Keratinocyte (primary cell): ENCODE data around the gene PSD2.

Source experiments
- EZH2 ChIP-seq: IDR thresholded peaks from one replicate; pipeline ENCODE4 v1.6.1; 2012; ENCODE audit warnings: inconsistent platforms, mild to moderate bottlenecking, low read length, moderate library complexity
- TF ChIP-seq, protein P1 (sequence below), 3 experiments: IDR thresholded peaks in 1 of 3; conservative IDR thresholded peaks in 1 of 3; optimal IDR thresholded peaks in 1 of 3; 2 replicates in 2 of 3; 3 replicates in 1 of 3; pipeline versions ENCODE3 to v1.5.1; 2011; ENCODE audit warnings: low read length in 3 of 3, mild to moderate bottlenecking in 3 of 3, moderate library complexity in 2 of 3, control low read depth in 1 of 3, inconsistent platforms in 1 of 3; ENCODE audit not compliant: insufficient read depth in 2 of 3; ENCODE audit errors: extremely low read depth in 1 of 3

GRCh38 chr5:139841549-139841948, 45.9 kb downstream of the PSD2 start:
- TF ChIP-seq, protein P1, sequence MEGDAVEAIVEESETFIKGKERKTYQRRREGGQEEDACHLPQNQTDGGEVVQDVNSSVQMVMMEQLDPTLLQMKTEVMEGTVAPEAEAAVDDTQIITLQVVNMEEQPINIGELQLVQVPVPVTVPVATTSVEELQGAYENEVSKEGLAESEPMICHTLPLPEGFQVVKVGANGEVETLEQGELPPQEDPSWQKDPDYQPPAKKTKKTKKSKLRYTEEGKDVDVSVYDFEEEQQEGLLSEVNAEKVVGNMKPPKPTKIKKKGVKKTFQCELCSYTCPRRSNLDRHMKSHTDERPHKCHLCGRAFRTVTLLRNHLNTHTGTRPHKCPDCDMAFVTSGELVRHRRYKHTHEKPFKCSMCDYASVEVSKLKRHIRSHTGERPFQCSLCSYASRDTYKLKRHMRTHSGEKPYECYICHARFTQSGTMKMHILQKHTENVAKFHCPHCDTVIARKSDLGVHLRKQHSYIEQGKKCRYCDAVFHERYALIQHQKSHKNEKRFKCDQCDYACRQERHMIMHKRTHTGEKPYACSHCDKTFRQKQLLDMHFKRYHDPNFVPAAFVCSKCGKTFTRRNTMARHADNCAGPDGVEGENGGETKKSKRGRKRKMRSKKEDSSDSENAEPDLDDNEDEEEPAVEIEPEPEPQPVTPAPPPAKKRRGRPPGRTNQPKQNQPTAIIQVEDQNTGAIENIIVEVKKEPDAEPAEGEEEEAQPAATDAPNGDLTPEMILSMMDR (optimal IDR thresholded peaks at IDR 0.05 in 1 of 3, IDR thresholded peaks at IDR 0.05 in 1 of 3, conservative IDR thresholded peaks at IDR 0.05 in 1 of 3; ENCODE audit: extremely low read depth in 1 of 3, insufficient read depth in 2 of 3, low read length in 3 of 3) = no peak
- TF ChIP-seq EZH2 = no peak
